C4-2B (cell line): ENCODE data around the gene WWC1.

ENCODE experiments used
- H3K27ac ChIP-seq: fragments of 450-650 bp; 2 replicates; pipeline ENCODE4 v1.5.1; 2017
- CTCF ChIP-seq: fragments of 450-650 bp; conservative IDR thresholded peaks from 2 replicates; pipeline ENCODE4 v1.5.1; 2017; ENCODE audit warnings: mild to moderate bottlenecking
- ZFX ChIP-seq: fragments of 450-650 bp; IDR thresholded peaks from 2 replicates; pipeline ENCODE4 v1.6.1; 2017

Gene WWC1

GRCh38 chr5:168291342-168291963 is at the start of gene WWC1:
Gene WWC1, plus strand, starts transcription at chr5:168291645. Its CDS starts 508 bp downstream, at chr5:168292153.
- TF ChIP-seq ZFX, result no peak
- peak; percentile 66 for TF ChIP-seq CTCF
- peak within 1 kb of the TSS; percentile 92 for H3K27ac ChIP-seq

- H3K27ac ChIP-seq, result no peak overlapping the region
- no peak for TF ChIP-seq ZFX
- TF ChIP-seq CTCF, result no peak
Observed at GRCh38 chr5:168244838-168245559, 46.4 kb upstream of the WWC1 start.

- TF ChIP-seq ZFX, result no peak
- TF ChIP-seq CTCF, result no peak
- H3K27ac ChIP-seq, result no peak overlapping the region
Observed at GRCh38 chr5:168249923-168250322, 41.5 kb upstream of the WWC1 start.

- TF ChIP-seq ZFX (no peak), CTCF (no peak)
Observed at GRCh38 chr5:168251259-168251658, 40.2 kb upstream of the WWC1 start.

GRCh38 chr5:168254013-168254693 is 37.3 kb upstream of the WWC1 start:
- no peak overlapping the region for H3K27ac ChIP-seq
- TF ChIP-seq CTCF (no peak), ZFX (no peak)

More at GRCh38 chr5:168251259-168251658, 40.2 kb upstream of the WWC1 start:
- no peak overlapping the region for H3K27ac ChIP-seq

GRCh38 chr5:168260353-168261226 is 30.9 kb upstream of the WWC1 start:
- no peak for TF ChIP-seq ZFX
- no peak for TF ChIP-seq CTCF
- no peak overlapping the region for H3K27ac ChIP-seq
